SK-N-SH treated with all-trans-retinoic acid at 6 μM for 48 hours (cell line): ENCODE results near the gene LSM7.

ENCODE experiments used
- CREB5 ChIP-seq: fragments of 250-450 bp; sonication (Bioruptor Pico); IDR thresholded peaks from 2 replicates; pipeline ENCODE4 v1.5.1; 2020; ENCODE audit warnings: low read depth, mild to moderate bottlenecking, moderate library complexity
- PATZ1 ChIP-seq: fragments of 250-450 bp; sonication (Bioruptor Pico); IDR thresholded peaks from 2 replicates; pipeline ENCODE4 v1.8.0; 2020; ENCODE audit warnings: mild to moderate bottlenecking, moderate library complexity, borderline replicate concordance
- RARB ChIP-seq: fragments of 250-450 bp; sonication (Bioruptor Pico); IDR thresholded peaks from 2 replicates; pipeline ENCODE4 v1.8.0; 2021; ENCODE audit warnings: mild to moderate bottlenecking, moderate library complexity
- TSHZ2 ChIP-seq: fragments of 250-450 bp; sonication (Bioruptor Pico); IDR thresholded peaks from 2 replicates; pipeline ENCODE4 v1.5.0; 2020; ENCODE audit warnings: mild to moderate bottlenecking, moderate library complexity
- ZFP3 ChIP-seq: fragments of 250-450 bp; sonication (Bioruptor Pico); IDR thresholded peaks from 2 replicates; pipeline ENCODE4 v1.5.0; 2020; ENCODE audit warnings: mild to moderate bottlenecking, moderate library complexity

- TF ChIP-seq TSHZ2, result no peak
- no peak for TF ChIP-seq ZFP3 (CRISPR knock-in tag)
- TF ChIP-seq CREB5 (CRISPR knock-in tag), result no peak
- no peak for TF ChIP-seq PATZ1
- no peak for TF ChIP-seq RARB (CRISPR knock-in tag)
Observed at GRCh38 chr19:2360833-2361232, 32.4 kb upstream of the LSM7 start.
